ENCODE data around the gene SLC6A11.

SLC6A11 gene

DNA sequence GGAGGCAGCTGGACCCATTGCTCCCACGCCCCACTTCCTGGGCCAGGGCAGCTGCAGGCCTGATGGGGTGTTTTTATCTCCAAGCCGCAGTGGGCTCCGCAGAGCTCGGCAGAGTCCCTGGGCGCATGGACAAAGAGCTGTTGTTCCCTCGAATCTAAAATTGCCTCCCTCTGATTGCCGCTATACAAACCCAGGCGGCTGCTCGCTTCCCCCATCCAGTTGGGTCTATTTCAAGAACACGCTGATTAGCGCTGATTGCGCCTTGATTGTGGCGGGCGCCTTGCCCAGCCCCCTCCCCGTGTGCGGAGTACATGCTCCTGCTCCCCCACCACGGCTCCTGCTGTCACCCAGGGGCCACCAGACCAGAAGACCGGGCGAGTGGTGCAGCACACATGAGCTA lies 133.2 kb downstream of the SLC6A11 start:
- DNase-seq (ENCODE audit: extremely low read depth in 1 of 2, low read depth in 1 of 2) = no peak

- no peak for DNase-seq (ENCODE audit: extremely low read depth in 1 of 2, low read depth in 1 of 2)
Observed at GRCh38 chr3:10950476-10951294, 134.7 kb downstream of the SLC6A11 start.

GRCh38 chr3:10951295-10951926 lies 135.4 kb downstream of the SLC6A11 start:
- no peak for DNase-seq (ENCODE audit: extremely low read depth in 1 of 2, low read depth in 1 of 2)

GRCh38 chr3:10952525-10952924 lies 136.5 kb downstream of the SLC6A11 start:
- DNase-seq (ENCODE audit: extremely low read depth in 1 of 2, low read depth in 1 of 2) = no peak

DNA sequence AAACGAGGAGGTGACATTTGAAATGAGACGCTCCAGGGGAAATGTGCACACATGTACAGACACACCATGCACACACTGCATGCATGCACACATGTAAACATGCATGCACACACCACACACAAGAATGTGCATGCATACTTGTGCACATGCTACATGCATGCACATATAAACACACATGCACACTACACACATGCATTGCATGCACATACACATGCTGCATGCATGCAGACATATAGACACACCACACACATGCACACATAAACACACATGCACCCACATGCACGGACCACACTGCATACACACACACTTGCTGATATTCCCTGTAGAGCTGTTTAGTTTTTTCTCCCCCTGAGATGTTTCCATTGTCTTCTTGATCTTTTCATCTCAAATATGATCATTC lies 138.7 kb downstream of the SLC6A11 start:
- no peak for DNase-seq (ENCODE audit: extremely low read depth in 1 of 2, low read depth in 1 of 2)

DNA sequence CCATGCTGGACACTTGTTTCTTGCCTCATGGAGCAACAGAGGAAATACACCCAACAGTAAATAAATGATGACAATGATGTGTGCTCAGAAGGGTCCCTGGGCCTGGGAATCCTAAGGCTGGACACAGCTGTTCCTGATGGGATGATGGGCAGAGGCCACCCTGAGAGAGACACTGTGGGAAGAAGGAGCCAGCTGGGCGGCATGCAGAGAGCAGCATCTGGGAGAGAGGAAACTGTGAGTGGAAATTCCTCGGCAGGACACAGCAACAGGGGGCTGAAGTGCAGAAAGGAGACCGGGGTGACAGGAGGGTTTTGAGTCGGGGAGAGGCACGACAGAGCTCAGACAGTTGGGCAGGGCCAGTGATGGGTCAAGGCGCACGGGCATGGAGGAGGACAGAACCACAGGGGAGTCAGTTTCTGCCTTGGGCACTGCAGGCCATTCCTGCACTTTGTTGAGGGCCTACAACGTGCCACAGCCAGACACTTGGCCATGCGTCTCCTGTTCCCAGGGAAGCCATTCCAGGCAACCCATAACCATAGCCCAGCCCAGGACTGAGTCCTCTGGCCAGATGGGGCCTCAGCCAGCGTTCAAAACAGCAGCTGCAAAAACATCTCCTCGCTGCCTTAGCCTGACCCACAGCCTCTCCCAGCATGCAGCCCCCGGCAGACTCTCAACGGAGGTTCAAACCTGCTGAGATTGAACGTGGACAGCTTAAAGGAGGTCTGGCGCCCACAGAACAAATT lies 139.9 kb downstream of the SLC6A11 start:
- DNase-seq (ENCODE audit: extremely low read depth in 1 of 2, low read depth in 1 of 2) = no peak

GRCh38 chr3:10956531-10956930 lies 140.5 kb downstream of the SLC6A11 start:
- no peak for DNase-seq (ENCODE audit: extremely low read depth in 1 of 2, low read depth in 1 of 2)

DNA sequence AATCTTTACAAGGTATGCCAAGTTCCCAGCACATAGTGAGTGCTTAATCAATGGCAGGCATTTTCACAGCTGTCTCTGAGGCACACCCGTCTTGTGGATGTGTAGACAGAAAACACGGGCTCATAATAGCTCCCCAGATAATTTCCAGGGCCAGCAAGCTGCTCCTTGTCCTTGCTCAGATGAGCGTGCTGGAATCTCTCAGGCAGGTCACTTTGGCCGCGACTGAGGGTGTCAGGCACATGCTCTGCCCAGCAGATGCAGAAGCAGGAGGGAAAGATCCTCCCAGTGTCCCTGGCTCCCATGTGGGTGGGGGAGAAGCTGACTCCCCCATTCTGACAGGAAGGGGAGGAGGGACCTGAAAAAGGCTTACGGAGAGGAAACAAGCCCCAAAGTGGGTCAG lies 141.0 kb downstream of the SLC6A11 start:
- DNase-seq (ENCODE audit: extremely low read depth in 1 of 2, low read depth in 1 of 2) = no peak

DNA sequence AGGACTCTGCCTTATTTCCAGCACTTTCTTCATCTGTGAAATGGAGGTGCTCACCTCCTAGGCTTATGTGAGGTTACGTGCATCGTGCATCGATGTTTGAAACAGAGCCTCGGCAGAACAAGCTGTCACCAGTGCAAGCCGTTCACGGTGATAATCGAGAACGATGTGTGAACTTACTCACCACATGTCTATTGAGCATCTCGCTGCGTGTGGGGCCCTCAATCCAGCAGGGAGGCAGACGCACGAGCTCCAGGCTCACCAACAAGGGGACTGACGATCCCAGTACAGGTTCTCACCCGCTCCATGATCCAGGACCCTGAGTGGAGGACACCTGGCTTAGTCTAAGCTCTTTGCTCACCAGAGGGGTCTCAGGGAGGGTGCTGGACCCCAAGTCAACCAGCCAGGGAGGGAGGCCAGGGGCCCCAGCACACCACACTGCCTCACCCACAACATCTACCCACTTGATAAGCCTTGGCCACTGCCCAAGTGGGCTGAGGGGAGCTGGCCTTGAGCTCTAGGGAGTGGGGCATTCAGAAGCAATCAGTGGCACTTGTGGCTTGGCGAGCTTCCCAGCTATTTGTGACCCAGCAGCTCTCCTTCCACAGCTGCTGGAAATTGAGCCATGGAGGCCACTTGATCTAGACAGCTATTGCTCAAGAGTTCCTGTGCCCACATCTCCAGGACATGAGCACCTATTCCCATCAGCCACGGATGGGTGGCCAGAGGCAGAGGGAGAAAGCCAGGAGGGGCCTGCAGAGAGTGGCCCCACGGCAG lies 142.1 kb downstream of the SLC6A11 start:
- no peak for DNase-seq (ENCODE audit: extremely low read depth in 1 of 2, low read depth in 1 of 2)

DNA sequence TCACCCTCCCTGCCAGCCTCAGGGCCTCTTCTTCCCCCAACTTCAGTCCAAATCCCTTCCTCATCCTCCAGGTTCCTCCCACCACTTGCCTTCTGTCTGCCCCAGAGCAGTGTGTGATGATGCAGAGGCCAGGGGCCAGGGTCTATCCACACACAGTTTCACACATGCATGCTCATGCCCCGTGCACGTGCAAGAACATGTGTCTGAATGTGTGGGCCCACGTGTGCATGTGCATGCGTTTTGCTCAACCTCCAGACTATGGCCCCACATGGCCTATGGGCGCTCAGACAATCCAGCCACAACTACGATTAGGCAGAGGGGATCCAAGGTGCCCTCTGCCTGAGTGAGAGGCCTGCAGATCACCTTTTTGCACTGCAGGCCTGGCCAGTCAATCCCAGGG lies 144.2 kb downstream of the SLC6A11 start:
- DNase-seq (ENCODE audit: extremely low read depth in 1 of 2, low read depth in 1 of 2) = no peak

- DNase-seq (ENCODE audit: extremely low read depth in 1 of 2, low read depth in 1 of 2) = no peak
Observed at GRCh38 chr3:10961921-10962320, 145.9 kb downstream of the SLC6A11 start.

- DNase-seq (ENCODE audit: extremely low read depth in 1 of 2, low read depth in 1 of 2) = no peak
Observed at GRCh38 chr3:10962481-10963036, 146.5 kb downstream of the SLC6A11 start.

- no peak for DNase-seq (ENCODE audit: extremely low read depth in 1 of 2, low read depth in 1 of 2)
Observed at GRCh38 chr3:10964537-10965167, 148.6 kb downstream of the SLC6A11 start.

- DNase-seq (ENCODE audit: extremely low read depth in 1 of 2, low read depth in 1 of 2) = no peak
Observed at GRCh38 chr3:10968401-10968800, 152.4 kb downstream of the SLC6A11 start.

GRCh38 chr3:10970306-10970960 lies 154.4 kb downstream of the SLC6A11 start:
- DNase-seq (ENCODE audit: extremely low read depth in 1 of 2, low read depth in 1 of 2) = no peak

DNA sequence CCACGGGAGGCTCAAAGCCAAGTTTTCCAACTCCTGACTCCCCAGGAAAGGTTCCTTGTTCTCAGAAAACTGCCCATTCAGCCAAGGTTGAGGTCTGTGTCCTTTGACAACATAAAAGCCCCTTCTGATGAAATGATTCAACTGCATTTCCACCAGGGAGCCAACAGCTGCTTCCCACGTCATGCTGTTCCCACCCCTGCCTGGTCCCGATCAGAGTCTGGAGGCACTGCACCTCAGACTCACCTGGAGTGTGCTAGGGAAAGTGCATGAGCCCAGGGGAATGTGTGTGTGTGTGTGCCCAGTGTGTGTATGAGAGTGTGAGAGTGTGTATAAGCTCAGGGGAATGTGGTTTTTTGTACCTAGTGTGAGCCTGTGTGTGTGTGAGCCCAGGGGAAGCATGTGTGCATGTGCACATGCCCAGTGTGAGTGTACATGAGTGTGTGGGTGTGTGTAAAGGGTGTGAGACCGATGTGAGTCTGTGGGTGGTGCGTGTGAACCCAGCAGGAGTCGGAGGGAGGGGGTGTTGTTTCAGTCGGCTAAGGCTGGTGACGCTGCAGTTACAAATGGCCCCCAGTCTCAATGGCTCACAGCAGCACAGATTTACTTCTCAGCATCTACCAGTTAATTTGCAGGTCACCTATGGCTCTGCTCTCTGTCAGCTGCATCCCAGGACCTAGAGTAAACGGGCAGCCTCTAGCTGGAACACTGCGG lies 156.2 kb downstream of the SLC6A11 start:
- DNase-seq (ENCODE audit: extremely low read depth in 1 of 2, low read depth in 1 of 2) = no peak

DNA sequence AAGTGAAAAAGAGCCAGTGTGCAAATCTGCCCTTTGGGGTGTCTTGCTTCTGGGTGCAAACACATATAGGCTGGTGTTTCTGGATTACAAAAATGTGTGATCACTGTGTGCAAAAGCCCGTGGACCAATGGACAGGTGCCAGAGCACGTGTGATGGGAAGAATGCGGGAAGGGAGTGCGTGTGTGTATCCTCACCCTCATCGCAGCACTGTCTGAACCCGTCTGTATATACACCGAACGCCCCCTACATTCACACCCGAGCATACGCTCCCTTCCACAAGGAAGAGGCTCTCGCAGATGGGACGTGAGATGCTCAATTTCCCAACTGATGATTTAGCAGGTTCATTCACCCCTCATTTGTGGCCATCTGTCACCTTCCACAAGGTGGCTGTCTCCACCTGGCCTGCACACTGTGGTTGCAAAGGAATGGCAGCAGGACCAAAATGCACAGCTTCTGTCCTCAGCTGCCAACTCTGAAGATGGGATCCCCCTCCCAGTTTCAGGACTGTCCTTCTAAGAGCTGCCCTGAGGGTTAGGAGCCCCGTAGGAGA lies 157.1 kb downstream of the SLC6A11 start:
- no peak for DNase-seq (ENCODE audit: extremely low read depth in 1 of 2, low read depth in 1 of 2)

- DNase-seq (ENCODE audit: extremely low read depth in 1 of 2, low read depth in 1 of 2) = no peak
Observed at GRCh38 chr3:10974131-10974530, 158.1 kb downstream of the SLC6A11 start.

Measured in activated CD8-positive, alpha-beta memory T cell treated with anti-CD3 and anti-CD28 coated beads for 1 hour (primary cell).